Measurements from ENCODE around the gene GNAQ. TPM values are rescaled to one million over a fixed set of nuclear protein-coding genes. Genes with fewer than 3 reads are reported as not detected.

GNAQ gene
- total and polyA plus RNA-seq, 4 donors: 24.6 to 86.2 (median 51.4) TPM

GRCh38 chr9:77794985-77795384 is 236.6 kb downstream of the GNAQ start:
- Histone ChIP-seq H3K36me3 (ENCODE audit: control insufficient read depth in 4 of 4, insufficient read depth in 4 of 4, low read length in 4 of 4) (peaks cover 0 to 19% (median 5%) of the 10 kb centered on the region in 4 donors), H3K9ac (ENCODE audit: insufficient read depth in 1 of 2, low read length in 2 of 2) (no peak overlapping the region), H3K27me3 (ENCODE audit: control insufficient read depth in 3 of 3, insufficient read depth in 3 of 3, low read length in 2 of 3) (no peaks in the 10 kb centered on the region), H3K27ac (ENCODE audit: low read depth in 1 of 2, low read length in 1 of 2) (no peak overlapping the region), H3K4me3 (no peak overlapping the region), H3K4me1 (ENCODE audit: control insufficient read depth in 5 of 5, insufficient read depth in 5 of 5, low read length in 5 of 5) (peaks cover 0 to 7% (median 0%) of the 10 kb centered on the region in 5 donors), H3K9me3 (ENCODE audit: control insufficient read depth in 4 of 4, insufficient read depth in 3 of 4, low read length in 3 of 4) (no peaks in the 10 kb centered on the region)
- no peak for TF ChIP-seq CTCF (IDR thresholded peaks at IDR 0.05; ENCODE audit: control extremely low read depth, extremely low read depth)
- no peak for ATAC-seq (ENCODE audit: insufficient read depth, low FRiP score)
- peak in 1 of 3 donors; percentile 12 for DNase-seq
- 74 to 76% methylated on average over 3 of the region's 3 CpGs for WGBS, 2 donors

GRCh38 chr9:77793849-77794248 is 237.8 kb downstream of the GNAQ start:
- no peak for TF ChIP-seq CTCF (IDR thresholded peaks at IDR 0.05; ENCODE audit: control extremely low read depth, extremely low read depth)
- H3K4me3 ChIP-seq: no peak overlapping the region
- no peak overlapping the region for H3K9ac ChIP-seq (ENCODE audit: insufficient read depth in 1 of 2, low read length in 2 of 2)
- no peaks in the 10 kb centered on the region for H3K9me3 ChIP-seq (ENCODE audit: control insufficient read depth in 4 of 4, insufficient read depth in 3 of 4, low read length in 3 of 4)
- DNase-seq (no peak), ATAC-seq (ENCODE audit: insufficient read depth, low FRiP score) (no peak)
- peaks cover 0 to 7% (median 0%) of the 10 kb centered on the region in 5 donors for H3K4me1 ChIP-seq (ENCODE audit: control insufficient read depth in 5 of 5, insufficient read depth in 5 of 5, low read length in 5 of 5)
- peaks cover 0 to 19% (median 5%) of the 10 kb centered on the region in 4 donors for H3K36me3 ChIP-seq (ENCODE audit: control insufficient read depth in 4 of 4, insufficient read depth in 4 of 4, low read length in 4 of 4)
- no peaks in the 10 kb centered on the region for H3K27me3 ChIP-seq (ENCODE audit: control insufficient read depth in 3 of 3, insufficient read depth in 3 of 3, low read length in 2 of 3)
- 58 to 78% methylated on average over 2 of the region's 2 CpGs for WGBS, 2 donors
- H3K27ac ChIP-seq (ENCODE audit: low read depth in 1 of 2, low read length in 1 of 2): no peak overlapping the region

GRCh38 chr9:77789891-77790290 is 241.7 kb downstream of the GNAQ start:
- Histone ChIP-seq H3K27ac (ENCODE audit: low read depth in 1 of 2, low read length in 1 of 2) (no peak overlapping the region), H3K27me3 (ENCODE audit: control insufficient read depth in 3 of 3, insufficient read depth in 3 of 3, low read length in 2 of 3) (no peaks in the 10 kb centered on the region), H3K36me3 (ENCODE audit: control insufficient read depth in 4 of 4, insufficient read depth in 4 of 4, low read length in 4 of 4) (peaks cover 0 to 16% (median 8%) of the 10 kb centered on the region in 4 donors), H3K9me3 (ENCODE audit: control insufficient read depth in 4 of 4, insufficient read depth in 3 of 4, low read length in 3 of 4) (no peaks in the 10 kb centered on the region), H3K9ac (ENCODE audit: insufficient read depth in 1 of 2, low read length in 2 of 2) (no peak overlapping the region), H3K4me3 (no peak overlapping the region), H3K4me1 (ENCODE audit: control insufficient read depth in 5 of 5, insufficient read depth in 5 of 5, low read length in 5 of 5) (peaks cover 0 to 1% (median 0%) of the 10 kb centered on the region in 5 donors)
- WGBS, 2 donors: 85 to 91% methylated on average over 5 of the region's 5 CpGs
- no peak for TF ChIP-seq CTCF (IDR thresholded peaks at IDR 0.05; ENCODE audit: control extremely low read depth, extremely low read depth)
- ATAC-seq (ENCODE audit: insufficient read depth, low FRiP score) (no peak), DNase-seq (no peak)

GRCh38 chr9:77785341-77785740 is 246.3 kb downstream of the GNAQ start:
- Histone ChIP-seq H3K4me3 (no peak overlapping the region), H3K9ac (ENCODE audit: insufficient read depth in 1 of 2, low read length in 2 of 2) (no peak overlapping the region), H3K4me1 (ENCODE audit: control insufficient read depth in 5 of 5, insufficient read depth in 5 of 5, low read length in 5 of 5) (peaks cover 0 to 1% (median 0%) of the 10 kb centered on the region in 5 donors), H3K27me3 (ENCODE audit: control insufficient read depth in 3 of 3, insufficient read depth in 3 of 3, low read length in 2 of 3) (no peaks in the 10 kb centered on the region), H3K9me3 (ENCODE audit: control insufficient read depth in 4 of 4, insufficient read depth in 3 of 4, low read length in 3 of 4) (no peaks in the 10 kb centered on the region), H3K27ac (ENCODE audit: low read depth in 1 of 2, low read length in 1 of 2) (no peak overlapping the region), H3K36me3 (ENCODE audit: control insufficient read depth in 4 of 4, insufficient read depth in 4 of 4, low read length in 4 of 4) (peaks cover 0 to 17% (median 7%) of the 10 kb centered on the region in 4 donors)
- ATAC-seq (ENCODE audit: insufficient read depth, low FRiP score): no peak
- no peak for TF ChIP-seq CTCF (IDR thresholded peaks at IDR 0.05; ENCODE audit: control extremely low read depth, extremely low read depth)
- DNase-seq: no peak
- 92 to 95% methylated on average over 2 of the region's 2 CpGs for WGBS, 2 donors
